AG04450 (cell line): ENCODE measurements around the gene AP5Z1. TPM values are rescaled to one million over a fixed set of nuclear protein-coding genes. Genes with fewer than 3 reads are reported as not detected.
A peak's percentile ranks its signal among the peaks of the same experiment; 100 is the strongest.

Experiments
- CTCF ChIA-PET: fragments of 300-600, 350-600 bp; formaldehyde crosslinking; extraction: SDS; loops from one replicate; lab custom pipeline; 2022; ENCODE audit warnings: antibody characterized with exemption, inconsistent platforms; lab: Charles Lee
- POLR2A ChIA-PET: fragments of 350-600 bp; formaldehyde crosslinking; extraction: SDS; loops from one replicate; lab custom pipeline; 2021; ENCODE audit warnings: antibody characterized with exemption, inconsistent platforms; lab: Yijun Ruan, JAX
- DNase-seq: peaks from one replicate; pipeline ENCODE4 v3.0.0-alpha.2; 2011; ENCODE audit warnings: low read depth, low spot score
- H3K27ac ChIP-seq: one replicate; pipeline ENCODE4 v1.5.1; 2012; ENCODE audit warnings: low read depth, low read length, control low read depth
- H3K27me3 ChIP-seq: one replicate; pipeline ENCODE4 v1.6.0; 2012; ENCODE audit warnings: low read length; ENCODE audit not compliant: control insufficient read depth, insufficient read depth
- H3K4me3 ChIP-seq: 2 replicates; pipeline ENCODE4 v1.5.1; 2011; ENCODE audit warnings: mild to moderate bottlenecking, low read depth, low read length, control low read depth
- H3K9me3 ChIP-seq: 2 replicates; pipeline ENCODE4 v1.5.1; 2012; ENCODE audit warnings: low read length; ENCODE audit not compliant: control insufficient read depth, insufficient read depth
- CTCF ChIP-seq: IDR thresholded peaks from 2 replicates; pipeline ENCODE4 v1.5.1; 2011; ENCODE audit warnings: low read depth, low read length, control low read depth, inconsistent platforms
- polyA plus RNA-seq: library from polyadenylated mRNA; depleted of rRNA; stranded (reverse); fragments of >200 nt; gene quantifications from 2 replicates; pipeline ENCODE4 v1.2.3, GENCODE V29; 2011

AP5Z1 gene
- polyA plus RNA-seq, 1 experiment, result 12.6 TPM

DNA sequence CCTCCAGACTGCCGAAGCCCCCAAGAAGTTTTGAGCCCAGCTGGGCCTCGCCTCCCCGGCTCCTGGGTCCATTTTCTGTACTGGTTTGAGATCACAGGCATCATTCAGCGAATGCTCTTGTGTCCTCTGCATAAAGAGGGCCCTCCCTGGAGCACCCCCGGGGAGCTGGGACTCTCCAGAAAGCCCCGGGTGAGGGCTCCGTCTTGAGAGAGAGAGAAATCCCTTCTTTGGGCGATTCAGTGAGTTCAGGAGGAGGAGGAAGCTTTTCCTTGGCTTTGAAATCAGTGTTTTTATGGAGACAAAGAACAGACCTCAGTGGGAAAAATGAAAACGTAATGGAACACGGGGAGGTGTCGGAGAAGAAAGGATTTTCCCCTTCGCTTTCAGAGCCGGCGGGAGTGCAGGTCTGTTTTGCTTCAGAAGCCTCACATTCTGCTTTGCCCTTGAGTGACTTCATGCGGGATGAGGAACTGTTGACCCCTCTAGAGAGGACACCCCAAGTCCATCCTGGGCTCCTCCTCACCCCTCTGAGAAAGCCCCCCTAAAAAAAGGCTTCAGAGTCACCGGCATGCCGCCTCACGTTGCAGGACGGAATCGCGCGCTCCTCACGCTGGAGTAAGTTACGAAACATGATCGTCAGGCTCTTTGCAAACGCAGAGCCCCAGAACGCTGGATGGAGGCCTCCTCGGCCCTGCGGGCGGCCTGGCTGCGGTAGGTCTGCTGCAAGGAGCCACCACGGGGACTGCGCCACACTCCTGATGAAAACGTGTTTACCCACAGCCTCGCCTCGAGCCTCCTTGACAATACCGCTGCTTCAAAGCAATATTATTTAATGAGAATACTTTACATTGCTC lies 8.5 kb upstream of the AP5Z1 start:
- Histone ChIP-seq H3K27ac (no peak overlapping the region), H3K4me3 (no peak overlapping the region), H3K27me3 (no peaks in the 10 kb centered on the region), H3K9me3 (no peaks in the 10 kb centered on the region; the same call in 1 of the 2 replicates)
- DNase-seq, result no peak
- POLR2A ChIA-PET, result interaction anchor here (1.8 kb wide), 1 partner anchor 9 kb away, joined by 4 read pairs; the partner anchor contains the start of gene AP5Z1
- no peak for TF ChIP-seq CTCF
- CTCF ChIA-PET, result interaction anchor here (0.6 to 1.4 kb wide), 4 partner anchors 8 to 1920 kb away, joined by 3 to 4 read pairs (median 3); partner anchors contain the start of gene AP5Z1

DNA sequence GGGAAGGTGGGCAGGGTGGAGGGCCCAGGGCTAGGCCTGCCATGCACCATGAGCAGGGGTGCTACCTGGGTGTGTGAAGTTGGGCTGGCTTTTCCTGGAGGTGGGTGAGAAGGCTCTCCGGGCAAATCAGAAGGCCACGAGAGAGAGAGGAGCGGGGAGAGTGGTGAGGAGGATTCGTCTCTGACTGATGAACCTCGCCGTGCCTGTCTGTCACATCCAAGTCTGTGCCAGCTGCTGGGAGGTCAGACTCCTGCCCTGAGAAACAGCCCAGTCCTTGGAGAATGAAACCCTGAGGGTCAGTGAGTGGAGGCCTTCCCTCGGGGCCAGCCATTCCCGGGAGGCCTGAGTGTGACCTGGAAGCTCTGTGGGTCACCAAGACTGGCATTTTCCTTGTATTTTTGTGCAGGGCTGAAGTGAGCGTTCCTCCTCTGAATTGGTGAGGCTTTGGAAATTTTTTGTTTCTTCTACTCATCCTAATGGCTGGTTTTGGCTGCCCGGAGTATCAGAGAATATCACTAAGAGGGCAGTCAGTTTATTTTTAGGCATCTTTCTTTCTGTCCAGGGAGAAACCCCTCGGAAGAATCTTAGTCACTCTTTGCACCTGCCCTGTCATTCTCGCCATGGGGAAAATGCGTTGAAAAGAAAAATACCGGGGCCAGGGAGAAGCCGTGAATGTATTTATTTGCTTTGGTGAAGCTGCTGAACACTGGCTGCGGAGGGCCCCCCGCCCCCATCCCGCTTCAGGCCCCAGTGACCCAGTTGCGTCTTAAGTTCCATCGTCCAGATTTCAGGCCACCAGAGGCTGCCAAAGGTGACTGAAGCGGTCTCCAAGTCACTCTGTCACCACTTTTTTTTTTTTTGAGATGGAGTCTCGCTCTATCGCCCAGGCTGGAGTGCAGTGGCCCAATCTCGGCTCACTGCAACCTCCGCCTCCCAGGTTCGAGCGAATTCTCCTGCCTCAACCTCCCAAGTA lies 6.5 kb upstream of the AP5Z1 start:
- H3K4me3 ChIP-seq, result no peak overlapping the region
- H3K9me3 ChIP-seq, result no peaks in the 10 kb centered on the region; the same call in 1 of the 2 replicates
- DNase-seq, result no peak
- CTCF ChIA-PET, result interaction anchor here (0.6 to 1.2 kb wide), 2 partner anchors 13 to 17 kb away, joined by 3 to 5 read pairs; no protein-coding TSS in a partner anchor
- POLR2A ChIA-PET, result no interaction called here
- TF ChIP-seq CTCF, result no peak
- H3K27ac ChIP-seq, result peak overlapping the region; percentile 39
- no peaks in the 10 kb centered on the region for H3K27me3 ChIP-seq

GRCh38 chr7:4769761-4770160 lies 5.7 kb upstream of the AP5Z1 start:
- Histone ChIP-seq H3K4me3 (no peak overlapping the region), H3K9me3 (no peaks in the 10 kb centered on the region; the same call in 1 of the 2 replicates), H3K27me3 (no peaks in the 10 kb centered on the region), H3K27ac (no peak overlapping the region)
- POLR2A ChIA-PET, result no interaction called here
- no peak for TF ChIP-seq CTCF
- DNase-seq, result no peak
- CTCF ChIA-PET, result no interaction called here

DNA sequence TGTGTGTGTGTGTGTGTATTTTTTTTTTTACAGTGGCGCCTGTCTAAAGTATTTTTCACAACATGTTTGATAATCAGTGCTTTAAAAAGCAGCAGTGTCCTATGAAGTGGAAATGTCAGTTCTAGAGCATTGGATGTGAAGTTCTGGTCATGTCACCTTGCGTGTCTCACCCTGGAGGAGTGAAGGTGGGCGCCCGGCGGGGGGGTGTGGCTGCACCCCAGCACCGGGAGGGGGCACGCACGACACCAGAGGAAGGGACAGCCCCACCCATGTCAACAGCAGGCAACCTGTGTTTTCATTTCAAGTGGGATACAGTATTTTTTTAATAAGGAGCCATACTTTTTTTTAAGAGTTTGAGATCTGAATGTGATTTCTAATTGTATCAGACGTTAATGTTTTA lies 4.5 kb upstream of the AP5Z1 start:
- DNase-seq, result no peak
- Histone ChIP-seq H3K4me3 (no peak overlapping the region), H3K27ac (no peak overlapping the region), H3K9me3 (no peaks in the 10 kb centered on the region; the same call in 1 of the 2 replicates), H3K27me3 (no peaks in the 10 kb centered on the region)
- ChIA-PET POLR2A (no interaction called here), CTCF (no interaction called here)
- no peak for TF ChIP-seq CTCF
